ENCODE data around the gene IL10RA.
"Not testable (repeated sequence)": the region's sequence is repeated elsewhere in the genome, so short reads cannot be mapped to it uniquely, and the experiment has no call there.

Gene IL10RA

DNA sequence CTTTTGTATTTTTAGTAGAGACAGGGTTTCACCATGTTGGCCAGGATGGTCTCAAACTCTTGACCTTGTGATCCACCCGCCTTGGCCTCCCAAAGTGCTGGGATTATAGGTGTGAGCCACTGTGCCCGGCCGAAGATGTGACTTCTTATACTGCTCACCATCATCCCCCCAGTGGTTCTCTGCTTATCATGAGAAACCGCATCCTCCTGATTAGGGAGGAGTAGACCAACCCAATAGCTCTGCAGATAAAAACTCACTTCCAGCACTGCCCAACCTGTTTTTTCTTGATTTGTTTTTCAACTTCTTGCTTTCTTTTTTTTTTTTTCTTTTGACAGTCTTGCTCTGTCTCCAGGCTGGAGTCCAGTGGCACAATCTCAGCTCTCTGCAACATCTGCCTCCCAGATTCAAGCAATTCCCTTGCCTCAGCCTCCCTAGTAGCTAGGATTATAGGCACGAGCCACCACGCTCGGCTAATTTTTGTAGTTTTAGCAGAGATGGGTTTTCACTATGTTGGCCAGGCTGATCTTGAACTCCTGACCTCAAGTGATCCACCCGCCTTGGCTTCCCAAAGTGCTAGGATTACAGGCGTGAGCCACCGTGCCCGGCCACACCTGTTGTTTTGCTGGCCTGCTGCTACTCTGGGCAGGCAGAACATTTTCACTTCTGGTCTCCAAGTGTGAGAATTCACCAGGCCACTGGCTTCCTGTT is 21.5 kb downstream of the IL10RA start:
- not testable (repeated sequence) for DNase-seq (ENCODE audit: low spot score)

DNA sequence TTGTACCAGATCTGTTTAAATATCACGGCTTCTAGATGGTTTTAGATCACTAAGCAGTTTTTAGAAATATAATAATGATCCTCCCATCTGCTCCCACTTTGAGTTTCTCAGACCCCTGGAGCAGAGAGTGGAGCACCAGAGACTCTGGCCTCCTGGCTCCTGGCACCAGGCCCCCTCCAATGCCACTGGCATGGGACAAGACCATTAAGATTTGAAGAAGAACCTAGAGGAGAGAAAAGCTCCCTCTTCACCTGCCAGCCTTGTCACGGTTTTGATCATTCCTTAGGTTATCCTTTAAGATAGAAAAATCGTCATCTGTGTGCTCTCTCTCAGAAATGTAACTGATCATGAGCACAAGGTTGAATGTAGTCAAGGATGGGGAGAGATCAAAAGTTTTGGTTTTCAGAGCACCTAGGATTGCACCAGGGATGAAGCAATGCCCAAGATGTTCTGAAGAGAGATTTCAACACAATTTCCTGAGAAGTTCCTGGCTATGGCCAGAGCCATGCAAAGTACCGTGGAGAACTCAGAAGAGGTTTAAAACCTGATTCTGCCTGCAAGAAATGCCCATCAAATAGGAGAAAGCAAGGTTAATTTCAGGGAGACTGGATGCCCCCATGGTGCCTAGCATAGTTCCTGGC is 22.2 kb downstream of the IL10RA start:
- no peak for DNase-seq (ENCODE audit: low spot score)

DNA sequence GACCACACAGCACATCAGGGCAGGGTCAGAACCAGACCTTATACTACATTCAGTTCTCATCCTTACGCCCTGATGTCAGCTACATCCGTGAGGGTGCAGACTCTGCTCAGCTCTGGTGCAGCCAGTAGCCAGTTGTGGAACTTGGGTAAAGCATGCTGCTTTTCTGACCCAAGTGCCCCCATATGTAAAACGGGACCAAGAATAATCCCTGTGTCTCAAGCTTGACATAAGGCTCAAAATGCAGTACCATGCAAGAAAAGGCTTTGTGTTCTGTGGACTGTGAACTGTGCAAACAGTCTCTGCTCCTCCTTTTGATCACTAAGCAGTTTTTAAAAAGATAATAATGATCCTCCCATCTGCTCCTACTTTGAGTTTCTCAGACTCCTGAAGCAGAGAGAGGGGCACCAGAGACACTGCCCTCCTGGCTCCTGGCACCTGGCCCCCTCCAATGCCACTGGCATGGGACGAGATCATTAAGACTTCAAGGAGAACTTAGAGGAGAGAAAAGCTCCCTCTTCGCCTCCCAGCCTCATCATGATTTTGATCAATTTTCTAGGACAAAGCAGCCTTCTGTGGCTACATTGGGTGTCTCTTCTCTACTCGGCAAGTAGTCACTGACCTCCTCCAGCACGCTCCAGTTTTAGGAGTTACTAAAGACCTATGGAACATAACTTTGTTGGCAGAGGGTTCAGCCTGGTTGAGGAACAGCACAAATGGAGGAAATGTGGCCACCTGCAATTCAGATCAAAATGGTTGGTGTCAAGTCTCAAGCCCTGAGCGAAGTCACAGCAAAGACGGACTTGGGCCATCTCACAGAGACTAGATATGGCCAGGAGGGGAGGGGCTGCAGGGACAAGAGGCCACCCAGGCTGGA is 23.9 kb downstream of the IL10RA start:
- DNase-seq (ENCODE audit: low spot score), result no peak

DNA sequence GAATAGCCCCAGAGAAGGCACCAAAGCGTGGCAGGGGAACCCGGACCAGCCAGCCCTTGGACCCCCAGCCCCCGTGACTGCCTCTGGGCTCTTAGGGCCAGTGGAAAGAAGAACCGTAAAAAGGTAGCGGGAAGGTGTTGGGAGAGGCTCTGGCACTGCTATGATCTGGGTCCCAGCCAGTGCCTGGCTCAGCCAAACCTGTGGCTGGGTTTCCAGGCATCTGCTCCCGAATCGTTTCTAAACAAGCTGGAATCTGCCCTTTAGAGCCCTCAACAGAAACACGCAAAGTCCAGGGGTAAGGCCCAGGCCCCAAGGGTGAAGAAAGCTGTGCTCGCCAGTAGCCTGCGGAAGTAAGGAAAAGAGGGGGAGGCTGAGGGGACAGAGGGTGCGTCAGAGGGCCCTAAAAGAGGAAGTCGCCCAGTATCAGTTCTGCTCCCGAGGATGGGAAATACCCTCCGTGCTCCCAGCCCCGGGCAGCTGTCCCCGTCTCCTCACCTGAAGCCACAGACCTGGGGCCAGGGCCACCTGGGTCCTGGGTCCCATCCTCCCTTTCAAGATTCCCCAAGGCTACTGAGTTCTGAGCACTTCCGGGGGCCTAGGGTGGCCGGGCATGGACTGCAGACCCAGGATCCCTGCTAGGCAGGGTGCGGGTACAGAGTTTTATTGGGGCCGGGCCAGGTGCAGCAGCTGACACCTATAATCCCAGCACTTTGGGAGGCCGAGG is 24.7 kb downstream of the IL10RA start:
- DNase-seq (ENCODE audit: low spot score), result no peak

DNA sequence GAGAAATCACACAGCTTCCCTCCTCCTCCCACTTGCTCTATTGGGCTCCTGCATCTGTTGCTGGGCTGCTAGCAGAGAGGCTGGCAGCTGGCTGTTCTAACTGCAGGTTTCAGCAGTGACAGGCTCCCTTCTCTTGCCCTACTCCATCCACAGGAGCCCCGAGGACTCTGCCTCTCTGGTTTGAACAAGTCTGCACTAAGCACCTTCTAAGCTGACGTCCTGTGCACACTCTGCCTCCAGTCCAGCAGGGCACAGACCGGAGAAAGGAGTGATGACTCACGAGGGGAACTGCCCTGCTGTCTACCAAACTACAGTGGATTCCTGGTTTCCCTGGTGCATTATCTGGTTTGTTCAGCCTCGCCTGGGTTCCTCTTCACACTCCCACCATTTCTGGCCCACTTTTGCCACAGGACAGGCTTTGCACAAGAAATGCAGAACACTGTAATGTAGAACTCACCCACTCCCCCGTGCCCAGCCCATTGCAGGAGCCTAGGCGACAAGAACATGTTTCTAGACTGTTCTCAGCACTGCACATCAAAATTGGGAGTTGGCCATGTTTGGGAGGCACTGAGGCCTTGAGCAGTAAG is 26.0 kb downstream of the IL10RA start:
- DNase-seq (ENCODE audit: low spot score), result no peak

DNA sequence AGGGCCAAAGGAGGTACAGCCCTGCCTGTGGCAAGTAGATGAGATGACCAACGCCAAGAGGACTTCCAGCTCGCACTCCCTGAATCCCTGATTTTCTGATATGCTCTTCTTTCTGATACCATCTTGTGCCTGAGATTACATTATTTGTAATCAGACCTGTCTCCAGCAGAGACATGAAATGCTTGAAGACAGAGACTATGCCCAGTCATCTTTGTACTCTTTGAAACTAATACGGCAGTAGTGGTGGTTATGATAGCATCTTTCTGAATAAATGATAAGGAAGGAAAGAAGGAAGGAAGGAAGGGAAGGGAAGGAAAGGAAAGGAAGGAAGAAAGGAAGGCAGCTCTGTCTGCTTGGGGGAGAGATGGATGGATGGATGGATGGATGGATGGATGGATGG is 27.8 kb downstream of the IL10RA start:
- no peak for DNase-seq (ENCODE audit: low spot score)

DNA sequence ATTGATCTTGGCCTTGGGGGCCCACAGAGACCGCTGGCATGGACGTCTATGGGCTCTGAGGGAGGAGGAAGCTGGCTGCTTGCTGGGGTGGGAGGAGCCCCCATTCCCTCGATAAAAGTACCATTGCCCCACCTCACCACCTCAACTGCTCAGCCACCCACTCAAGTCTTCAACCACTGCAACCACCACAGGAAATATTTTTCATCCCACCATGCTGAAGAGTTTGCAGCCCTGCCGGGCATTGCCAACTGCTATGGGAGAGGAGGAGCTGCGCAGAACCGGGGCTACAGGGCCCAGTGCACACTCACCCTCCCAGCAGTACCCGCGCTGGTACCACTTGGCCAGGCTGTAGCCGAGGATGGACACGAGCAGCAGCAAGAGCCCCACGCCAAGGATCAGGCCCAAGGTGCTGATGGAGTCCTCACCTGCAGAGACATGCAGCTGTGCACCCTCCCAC is 29.2 kb downstream of the IL10RA start:
- DNase-seq (ENCODE audit: low spot score), result no peak

DNA sequence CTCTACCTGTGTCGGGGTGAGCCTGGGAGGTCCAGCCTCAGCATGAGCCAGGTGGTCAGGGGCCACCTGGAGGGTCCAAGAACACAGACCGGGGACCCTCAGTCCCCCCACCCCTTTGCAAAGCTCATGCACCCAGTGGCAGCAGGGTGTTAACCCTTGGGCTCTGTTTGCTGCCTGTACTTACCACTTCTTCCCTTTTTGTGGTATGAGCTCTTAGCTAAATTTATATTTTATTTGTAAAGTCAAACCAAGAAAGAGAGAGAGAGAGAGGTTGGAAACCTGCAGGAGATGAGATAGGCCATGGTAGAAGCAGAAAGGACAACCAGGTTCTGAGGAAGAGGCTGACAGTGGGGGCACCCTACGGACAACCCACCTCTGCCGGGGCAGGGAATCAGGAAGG is 29.9 kb downstream of the IL10RA start:
- DNase-seq (ENCODE audit: low spot score), result no peak

DNA sequence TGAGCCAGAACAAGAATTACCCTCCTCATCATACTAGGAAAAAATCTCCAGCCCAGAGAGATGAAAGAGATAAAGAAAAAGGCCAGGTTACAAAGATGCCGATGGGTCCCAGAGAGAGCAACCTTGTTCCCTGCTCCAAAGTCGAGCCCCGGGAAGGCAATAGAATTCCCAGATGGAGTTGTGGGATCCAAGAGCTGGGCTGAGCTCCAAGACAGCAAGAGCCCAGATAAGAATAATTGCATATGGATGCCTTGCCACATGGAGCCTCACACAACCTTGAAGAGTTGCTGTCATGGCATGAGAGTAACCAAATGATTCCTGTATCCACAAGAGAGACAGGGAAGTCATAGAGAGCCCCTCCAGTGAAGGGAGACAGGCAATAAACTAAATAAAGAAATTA is 30.9 kb downstream of the IL10RA start:
- no peak for DNase-seq (ENCODE audit: low spot score)

DNA sequence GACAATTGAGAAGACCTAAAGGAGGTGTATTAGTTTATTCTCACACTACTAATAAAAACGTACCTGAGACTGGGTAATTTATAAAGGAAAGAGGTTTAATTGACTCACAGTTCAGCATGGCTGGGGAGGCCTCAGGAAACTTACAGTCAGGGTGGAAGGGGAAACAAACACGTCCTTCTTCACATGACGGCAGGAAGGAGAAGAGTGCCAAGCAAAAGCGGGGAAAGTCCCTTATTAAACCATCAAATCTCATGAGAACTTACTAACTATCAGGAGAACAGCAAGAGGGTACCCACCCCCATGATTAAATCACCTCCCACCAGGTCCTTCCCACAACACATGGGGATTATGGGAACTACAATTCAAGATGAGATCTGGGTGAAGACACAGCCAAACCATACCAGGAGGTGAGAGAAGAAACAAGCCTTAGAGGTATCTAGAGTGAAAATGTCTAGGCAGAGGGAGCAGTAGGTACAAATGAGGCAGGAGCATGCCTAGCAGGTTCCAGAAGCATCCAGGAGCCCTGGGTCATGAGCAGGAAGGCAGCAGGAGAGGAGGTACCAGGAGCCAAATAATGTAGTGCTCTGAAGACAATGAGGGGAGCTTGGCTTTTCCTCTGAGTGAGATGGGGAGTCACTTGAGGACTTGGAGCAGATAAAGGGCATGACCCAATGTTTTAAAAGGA is 31.6 kb downstream of the IL10RA start:
- no peak for DNase-seq (ENCODE audit: low spot score)

DNA sequence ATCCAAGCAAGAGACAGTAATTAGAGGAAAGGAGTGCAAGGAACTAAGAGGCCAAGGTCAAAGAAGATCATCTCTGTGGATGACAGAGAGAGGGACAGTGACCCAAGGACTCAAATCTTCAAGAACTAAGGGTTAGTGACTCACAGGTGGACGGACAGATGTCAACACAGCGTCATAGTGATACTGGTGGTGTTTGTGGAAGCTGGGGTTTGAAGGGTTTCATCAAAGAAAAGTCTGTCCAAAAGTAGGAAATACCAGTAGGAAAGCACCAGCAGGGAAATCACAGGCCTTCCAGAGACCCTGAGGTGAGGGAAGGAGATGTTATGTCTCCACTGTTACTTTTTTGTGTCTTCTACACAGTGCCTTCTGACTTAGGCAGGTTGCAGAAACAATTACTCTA is 32.2 kb downstream of the IL10RA start:
- no peak for DNase-seq (ENCODE audit: low spot score)

DNA sequence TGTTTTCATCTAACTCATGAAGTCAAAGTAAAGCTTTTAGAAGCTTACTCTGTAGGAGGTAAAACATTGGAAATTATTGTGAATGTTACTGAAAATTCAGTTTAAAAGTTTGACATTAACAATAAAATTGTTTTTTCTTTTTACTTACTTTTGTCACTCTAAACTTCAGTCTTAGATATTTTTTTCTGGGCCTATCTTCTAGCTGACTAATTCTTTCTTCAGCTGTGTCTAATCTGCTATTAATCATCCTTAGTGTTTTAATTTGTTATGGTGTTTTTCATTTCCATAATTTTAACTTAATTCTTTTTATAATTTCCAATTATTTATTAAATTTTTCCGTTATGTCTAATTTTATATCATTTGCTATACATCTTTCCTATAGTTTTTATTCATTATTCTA is 35.0 kb downstream of the IL10RA start:
- no peak for DNase-seq (ENCODE audit: low spot score)

DNA sequence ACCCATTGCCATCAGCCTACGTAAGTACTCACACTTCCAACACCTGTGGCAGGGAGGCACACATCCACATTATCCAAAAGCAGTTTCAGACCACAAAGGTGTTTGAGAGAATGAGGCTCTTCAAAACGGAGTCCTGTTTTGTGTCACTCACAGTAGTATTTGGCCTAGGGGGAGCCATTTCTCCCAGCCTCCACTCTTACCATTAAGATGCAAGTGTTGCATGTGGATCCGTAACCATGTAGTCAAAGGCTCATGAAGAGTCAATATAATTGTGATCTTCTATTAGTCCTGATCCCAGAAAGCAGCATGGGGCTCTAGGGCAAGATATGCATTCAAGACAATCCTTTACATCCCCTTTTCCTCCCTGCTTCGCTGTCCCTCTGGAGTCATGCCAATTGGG is 41.5 kb downstream of the IL10RA start:
- DNase-seq (ENCODE audit: low spot score), result no peak

DNA sequence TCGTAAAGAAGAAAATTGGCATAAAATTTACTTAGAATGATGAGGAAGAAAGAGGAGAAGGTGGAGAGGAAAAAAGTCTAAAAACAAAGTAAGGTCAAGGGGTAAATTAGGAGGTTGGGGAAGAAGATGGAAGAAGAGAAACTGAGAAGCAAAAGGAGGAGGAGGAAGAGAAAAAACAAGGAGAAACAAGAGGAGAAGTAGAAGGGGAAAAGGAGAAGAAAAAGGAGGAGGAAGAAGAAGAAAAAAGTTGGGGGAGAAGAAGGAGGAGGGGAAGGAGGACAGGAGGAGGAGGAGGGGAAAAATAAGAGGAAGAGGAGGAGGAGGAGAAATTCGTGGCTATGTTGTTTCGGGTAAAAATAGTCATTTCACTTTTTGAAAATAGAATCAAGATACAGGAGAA is 42.4 kb downstream of the IL10RA start:
- no peak for DNase-seq (ENCODE audit: low spot score)

DNA sequence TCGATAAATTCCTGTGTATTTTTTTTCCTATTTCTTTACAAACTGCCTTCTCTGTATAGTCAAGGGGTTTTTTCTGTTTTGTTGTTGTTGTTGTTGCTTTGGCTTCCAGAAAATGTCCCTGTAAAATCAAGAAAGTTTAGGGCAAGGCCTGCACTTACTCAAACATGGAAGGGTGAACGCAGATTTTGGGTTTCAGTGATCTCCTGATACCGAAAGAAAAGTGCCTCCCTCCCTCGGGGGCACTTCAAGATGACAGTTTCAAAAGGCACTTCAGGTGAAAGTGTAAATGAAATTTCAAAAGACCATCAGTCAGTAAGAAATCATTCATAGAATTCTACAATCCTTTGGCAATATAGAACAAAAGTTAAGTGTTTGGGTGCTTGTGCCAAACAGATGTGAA is 47.2 kb downstream of the IL10RA start:
- DNase-seq (ENCODE audit: low spot score), result no peak

DNA sequence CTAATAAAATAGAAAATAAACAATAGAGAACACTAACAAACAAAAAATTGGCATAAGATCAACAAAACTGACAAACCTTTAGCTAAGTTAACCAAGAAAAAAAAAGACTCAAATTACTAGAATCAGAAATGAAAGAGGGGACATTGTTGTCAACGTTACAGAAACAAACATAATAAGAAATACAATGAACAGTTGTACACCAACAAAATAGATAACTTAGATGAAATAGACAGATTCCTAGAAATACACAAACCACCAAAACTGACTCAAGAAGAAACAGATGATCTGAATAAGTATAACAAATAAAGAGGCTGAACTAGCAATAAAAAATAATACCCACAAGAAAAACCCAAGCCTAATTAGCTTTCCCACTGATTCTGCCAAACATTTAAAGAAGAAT is 55.9 kb downstream of the IL10RA start:
- DNase-seq (ENCODE audit: low spot score), result no peak

DNA sequence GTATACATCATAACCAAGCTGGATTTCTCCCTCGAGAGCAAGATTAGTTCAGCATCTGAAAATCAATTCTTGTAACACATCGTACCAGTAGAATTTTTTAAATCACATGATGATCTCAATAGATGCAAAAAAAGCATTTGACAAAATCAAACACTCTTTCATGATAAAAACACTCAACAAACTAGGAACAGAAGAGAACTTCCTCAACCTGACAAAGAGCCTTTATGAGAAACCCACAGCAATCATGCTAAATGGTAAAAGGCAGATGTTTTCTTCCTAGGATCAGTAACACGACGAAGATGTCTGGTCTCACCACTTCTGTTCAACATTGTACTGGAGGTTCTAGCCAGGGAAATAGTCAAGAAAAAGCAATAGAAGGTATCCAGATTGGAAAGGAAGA is 56.6 kb downstream of the IL10RA start:
- DNase-seq (ENCODE audit: low spot score), result no peak

DNA sequence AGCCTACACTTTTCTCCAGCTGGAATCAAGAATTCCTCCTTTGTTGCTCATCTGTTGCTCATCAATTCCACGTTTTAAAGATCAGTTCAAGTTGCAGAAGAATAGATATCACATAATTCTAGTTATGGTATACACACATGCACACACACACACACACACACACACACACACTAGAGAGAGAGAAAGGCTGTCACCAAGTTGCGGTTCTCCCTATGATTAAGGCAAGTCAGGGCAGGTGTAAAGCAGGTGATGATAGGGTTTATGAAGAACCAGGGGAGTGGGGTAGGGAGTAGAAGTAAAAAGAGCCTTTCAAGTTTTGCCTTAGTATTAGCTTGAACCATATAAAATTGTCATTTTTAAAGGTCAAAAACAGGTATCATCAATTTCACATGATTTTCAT is 59.0 kb downstream of the IL10RA start:
- no peak for DNase-seq (ENCODE audit: low spot score)

DNA sequence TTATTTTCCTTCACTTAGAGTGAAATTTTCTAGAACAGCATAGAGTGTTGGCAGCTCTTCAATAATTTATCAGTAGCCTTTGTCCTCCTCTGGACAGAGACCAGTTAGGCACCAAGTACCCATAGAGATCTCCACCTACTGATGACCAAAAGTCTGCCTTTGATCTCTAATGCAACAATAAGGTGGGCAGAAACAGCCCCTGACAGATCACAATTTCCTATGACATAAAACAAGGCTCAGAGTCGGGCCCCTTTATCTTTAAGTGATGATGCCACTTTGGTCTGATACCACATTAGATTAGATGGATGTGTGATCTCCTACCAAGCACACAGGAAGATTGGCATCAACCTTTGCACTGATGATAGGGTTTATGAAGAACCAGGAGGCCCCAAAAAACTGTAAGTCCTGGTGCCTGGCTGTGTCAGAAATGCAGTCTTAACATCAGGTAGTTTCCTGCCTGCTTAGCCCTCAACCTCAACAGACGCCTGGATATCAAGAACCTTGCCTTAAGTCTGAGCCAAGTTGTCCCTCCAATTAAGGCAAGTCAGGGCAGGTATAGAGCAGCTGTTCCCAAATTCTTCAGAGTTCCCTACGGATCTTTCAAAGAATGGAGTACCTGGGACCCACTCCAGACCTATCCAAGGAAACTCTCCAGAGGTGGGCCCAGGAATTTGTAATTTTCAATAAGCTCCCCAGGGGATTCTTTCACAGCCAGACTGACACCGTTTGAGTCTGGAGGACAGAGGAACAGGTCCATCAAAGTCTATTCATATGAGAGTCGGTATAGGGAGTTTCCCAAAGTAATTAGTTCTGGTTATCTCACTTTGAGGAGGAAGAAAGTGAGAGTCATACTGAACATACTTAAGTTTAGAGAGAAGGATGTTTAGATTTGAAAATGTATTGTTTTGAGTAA is 60.1 kb downstream of the IL10RA start:
- DNase-seq (ENCODE audit: low spot score), result no peak

DNA sequence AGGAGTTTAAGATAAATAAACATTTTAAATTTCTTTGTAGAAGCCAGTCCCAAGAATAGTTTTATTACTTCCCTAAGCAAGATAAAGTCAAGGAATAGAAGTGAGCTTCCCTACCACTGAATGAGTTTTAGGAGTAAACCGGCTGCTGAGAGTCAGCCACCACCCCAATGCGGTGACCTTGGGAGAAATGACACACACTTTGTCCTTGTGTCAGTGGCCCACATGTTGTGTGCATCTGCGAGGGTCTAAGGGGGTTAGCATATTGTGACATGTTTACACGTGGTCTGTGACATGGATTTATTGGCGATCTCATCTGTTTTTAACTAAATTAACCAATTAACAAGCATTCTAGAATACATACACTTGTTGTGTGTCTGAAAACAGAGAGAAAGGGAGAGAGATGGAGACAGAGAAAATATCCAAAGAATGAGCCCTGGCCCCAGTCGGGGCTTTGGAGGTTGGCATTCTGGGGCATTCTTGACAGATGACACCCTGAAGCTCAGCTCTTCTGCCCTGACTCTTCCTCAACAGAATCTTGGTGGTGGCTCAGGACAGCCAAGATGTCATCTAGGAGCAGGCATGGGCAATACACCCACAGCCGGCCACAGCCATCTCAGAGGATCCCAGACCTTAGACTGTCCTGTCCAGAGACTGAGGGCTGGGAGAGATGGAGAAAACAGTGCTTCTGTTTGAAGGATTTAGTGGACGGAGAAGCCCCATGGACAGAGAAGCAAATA is 60.9 kb downstream of the IL10RA start:
- DNase-seq (ENCODE audit: low spot score), result no peak
